ENCODE results near the gene MLXIPL. TPM values are rescaled to one million over a fixed set of nuclear protein-coding genes. Genes with fewer than 3 reads are reported as not detected.

Gene MLXIPL
- total and polyA plus RNA-seq, 2 donors (not counting 3 experiments of a cell fraction or from before 2014, with no cell fraction given): not detected

Other genes starting within 250 kb of the MLXIPL start
- 0.75 and 0.90 TPM in 2 replicates for gene FZD9, start 190.7 kb downstream of the MLXIPL start, total RNA-seq
- 0.72 and 1.3 TPM in 2 replicates for gene FZD9, start 190.7 kb downstream of the MLXIPL start, polyA plus RNA-seq
- gene BAZ1B, start 102.2 kb downstream of the MLXIPL start, total RNA-seq: 72.6 and 74.7 TPM in 2 replicates
- 12.6 and 16.2 TPM in 2 replicates for gene BAZ1B, start 102.2 kb downstream of the MLXIPL start, polyA plus RNA-seq
- gene BCL7B, start 66.8 kb downstream of the MLXIPL start, total RNA-seq: 58.0 and 61.2 TPM in 2 replicates
- gene BCL7B, start 66.8 kb downstream of the MLXIPL start, polyA plus RNA-seq: 68.3 and 78.1 TPM in 2 replicates
- 34.8 and 38.6 TPM in 2 replicates for gene TBL2, start 45.9 kb downstream of the MLXIPL start, total RNA-seq
- 48.4 and 49.6 TPM in 2 replicates for gene TBL2, start 45.9 kb downstream of the MLXIPL start, polyA plus RNA-seq
- gene VPS37D, start 43.3 kb upstream of the MLXIPL start, total RNA-seq: 2.0 and 2.4 TPM in 2 replicates
- 2.1 and 2.9 TPM in 2 replicates for gene VPS37D, start 43.3 kb upstream of the MLXIPL start, polyA plus RNA-seq
- 10.4 and 11.9 TPM in 2 replicates for gene DNAJC30, start 58.9 kb upstream of the MLXIPL start, total RNA-seq
- gene DNAJC30, start 58.9 kb upstream of the MLXIPL start, polyA plus RNA-seq: 10.6 and 14.7 TPM in 2 replicates
- gene BUD23, start 59.1 kb upstream of the MLXIPL start, total RNA-seq: 60.1 and 64.6 TPM in 2 replicates
- gene BUD23, start 59.1 kb upstream of the MLXIPL start, polyA plus RNA-seq: 49.0 and 62.1 TPM in 2 replicates
- gene STX1A, start 95.1 kb upstream of the MLXIPL start, total RNA-seq: 16.8 and 20.8 TPM in 2 replicates
- 13.1 and 16.0 TPM in 2 replicates for gene STX1A, start 95.1 kb upstream of the MLXIPL start, polyA plus RNA-seq
- gene ABHD11, start 114.3 kb upstream of the MLXIPL start, total RNA-seq: 13.3 and 19.0 TPM in 2 replicates
- gene ABHD11, start 114.3 kb upstream of the MLXIPL start, polyA plus RNA-seq: 18.4 and 18.9 TPM in 2 replicates
- 0.62 and 0.95 TPM in 2 replicates for gene CLDN3, start 145.7 kb upstream of the MLXIPL start, total RNA-seq
- 1.9 and 2.4 TPM in 2 replicates for gene CLDN3, start 145.7 kb upstream of the MLXIPL start, polyA plus RNA-seq
- gene CLDN4, start 206.5 kb upstream of the MLXIPL start, total RNA-seq: 0.13 and 0.25 TPM in 2 replicates
- gene CLDN4, start 206.5 kb upstream of the MLXIPL start, polyA plus RNA-seq: 0.14 and 0.15 TPM in 2 replicates
- 1.2 and 10.8 TPM in 2 replicates for gene METTL27, start 218.0 kb upstream of the MLXIPL start, total RNA-seq
- 6.9 and 9.0 TPM in 2 replicates for gene METTL27, start 218.0 kb upstream of the MLXIPL start, polyA plus RNA-seq
- gene TMEM270, start 236.6 kb upstream of the MLXIPL start, total RNA-seq: not detected in 2 replicates
- gene TMEM270, start 236.6 kb upstream of the MLXIPL start, polyA plus RNA-seq: not detected in 2 replicates

Data from endothelial cell of umbilical vein (primary cell).